GM12878 (cell line): ENCODE results near the gene TNF. TPM values are rescaled to one million over a fixed set of nuclear protein-coding genes. Genes with fewer than 3 reads are reported as not detected.

Source experiments
- CEBPZ ChIP-seq: fragments of 150-350 bp; IDR thresholded peaks from 2 replicates; pipeline ENCODE4 v1.6.1; 2016; ENCODE audit warnings: low read depth, low read length
- E2F8 ChIP-seq: fragments of 450-650 bp; IDR thresholded peaks from 2 replicates; pipeline ENCODE4 v1.6.1; 2018; ENCODE audit warnings: mild to moderate bottlenecking, low read depth, moderate library complexity; ENCODE audit not compliant: partially characterized antibody
- KAT2A ChIP-seq: conservative IDR thresholded peaks from 2 replicates; pipeline ENCODE4 v1.6.1; 2011; ENCODE audit warnings: low read depth, low read length; ENCODE audit not compliant: control insufficient read depth
- POLR2AphosphoS2 ChIP-seq: IDR thresholded peaks from 2 replicates; pipeline ENCODE4 v1.6.1; 2011; ENCODE audit warnings: low read depth, mild to moderate bottlenecking, low read length, improper control_type of control experiment, moderate library complexity
- ZBTB33 ChIP-seq: fragments of 450-650 bp; IDR thresholded peaks from 2 replicates; pipeline ENCODE4 v1.6.1; 2017; ENCODE audit warnings: mild to moderate bottlenecking
- ZBTB4 ChIP-seq: fragments of 450-650 bp; formaldehyde crosslinking; IDR thresholded peaks from 2 replicates; pipeline ENCODE4 v1.4.0; 2022; ENCODE audit warnings: mild to moderate bottlenecking, moderate library complexity
- ZNF274 ChIP-seq: IDR thresholded peaks from one replicate; pipeline ENCODE4 v1.8.0; 2011; ENCODE audit not compliant: insufficient read length, insufficient read depth
- polyA plus RNA-seq, 11 experiments: library from polyadenylated mRNA; depleted of rRNA in 4 of 11; unstranded in 6 of 11; stranded (reverse) in 5 of 11; fragments of >200 nt; fragmentation: Nextera tagmentation in 4 of 11; fragmentation: Illumina TruSeq in 1 of 11; extraction: Ambion mirVana in 4 of 11; extraction: Trizol in 1 of 11; gene quantifications; 1 replicate in 1 of 11; 2 replicates in 10 of 11; pipeline versions ENCODE4 v1.2.1 to v1.2.3, GENCODE V29; 2011 to 2016; ENCODE audit warnings: inconsistent platforms in 2 of 11, missing spikeins in 2 of 11, low read depth in 1 of 11
- total RNA-seq, 4 experiments: library from RNA; depleted of rRNA in 3 of 4; stranded (reverse); fragments of >200 nt in 3 of 4; fragmentation: Illumina TruSeq in 1 of 4; extraction: Trizol in 1 of 4; gene quantifications; 2 replicates each; pipeline versions ENCODE4 v1.2.1 to v1.2.3, GENCODE V29; 2013 to 2021

TNF gene
- total and polyA plus RNA-seq, 10 of the 15 experiments (the other 5 are each of a cell fraction or from before 2014, with no cell fraction given): 18.0 to 94.8 (median 61.9) TPM

GRCh38 chr6:31558318-31558625, 17.1 kb upstream of the TNF start (continued):
- TF ChIP-seq CEBPZ (no peak), KAT2A (no peak), ZBTB4 (no peak), E2F8 (no peak), ZBTB33 (no peak), ZNF274 (no peak), POLR2AphosphoS2 (no peak)
